Measurements from ENCODE around the gene TYMS.
"Not testable (repeated sequence)": the region's sequence is repeated elsewhere in the genome, so short reads cannot be mapped to it uniquely, and the experiment has no call there.

TYMS gene

DNA sequence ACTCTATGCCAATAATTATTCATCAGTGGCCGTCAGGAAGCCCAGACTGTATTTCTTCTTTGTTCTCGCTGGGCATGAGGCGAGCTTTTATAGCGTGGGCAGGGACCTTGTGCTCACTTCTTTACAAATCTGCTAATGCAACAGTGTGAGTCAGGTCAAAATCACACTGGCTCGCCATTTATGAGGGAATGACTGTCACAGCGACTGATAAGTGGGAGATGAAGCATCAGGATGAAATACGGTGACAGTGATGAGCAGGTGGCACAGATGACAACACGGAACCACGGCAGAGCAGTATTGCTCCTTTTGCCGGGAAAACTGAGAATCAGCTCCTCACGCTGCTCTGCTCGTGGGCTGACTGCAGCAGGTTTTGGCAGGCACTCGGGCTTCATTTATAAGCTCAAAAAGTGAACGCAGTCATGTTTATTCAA lies 20.5 kb downstream of the TYMS start:
- Histone ChIP-seq H3K4me1 (ENCODE audit: control insufficient read depth, insufficient read depth, low read length) (peaks cover 5% of the 10 kb centered on the region), H3K9me3 (ENCODE audit: control insufficient read depth, low read length) (no peaks in the 10 kb centered on the region), H3K4me3 (ENCODE audit: low read length) (no peak overlapping the region), H3K36me3 (ENCODE audit: control insufficient read depth, insufficient read depth, low read length, severe bottlenecking) (peaks cover 72% of the 10 kb centered on the region), H3K9ac (ENCODE audit: low read length) (no peak overlapping the region), H3K27me3 (replicated peaks; ENCODE audit: control insufficient read depth, insufficient read depth, low read length) (no peaks in the 10 kb centered on the region)
- no peak for DNase-seq (ENCODE audit: low read depth)

DNA sequence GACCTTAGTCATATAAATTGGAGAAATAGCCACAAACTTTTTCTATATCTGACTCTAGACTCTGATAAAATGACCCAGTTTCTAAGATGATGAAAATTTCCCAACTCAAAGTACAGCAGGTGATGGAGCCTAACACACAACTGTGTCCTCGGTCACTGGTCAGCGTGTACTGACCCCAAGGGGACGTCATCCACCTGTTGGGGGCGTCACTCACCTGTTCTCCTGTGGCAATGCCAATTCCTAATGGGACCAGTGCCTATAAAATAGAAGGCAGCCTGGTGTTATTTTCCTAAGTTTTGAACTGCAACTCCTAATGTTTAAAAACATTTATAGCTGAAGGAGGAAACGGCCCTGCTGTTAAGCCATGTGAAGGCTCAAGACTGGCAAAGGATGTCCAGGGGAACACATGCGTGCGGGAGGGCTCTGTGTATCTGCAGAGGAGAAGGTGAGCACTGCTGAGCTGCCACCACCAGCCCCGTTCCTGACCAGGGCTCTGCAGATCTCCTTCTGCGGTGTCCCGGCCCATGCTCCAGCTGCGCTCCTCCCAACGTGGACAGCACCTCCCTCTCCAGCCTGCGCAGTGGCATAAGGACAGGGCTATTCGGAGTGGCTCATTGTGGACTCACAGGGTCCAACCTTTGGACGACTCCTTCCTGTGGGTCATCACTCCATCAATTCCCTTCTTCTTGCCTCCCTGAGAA lies 21.2 kb downstream of the TYMS start:
- H3K9me3 ChIP-seq (ENCODE audit: control insufficient read depth, low read length): no peaks in the 10 kb centered on the region
- H3K9ac ChIP-seq (ENCODE audit: low read length): no peak overlapping the region
- no peaks in the 10 kb centered on the region for H3K27me3 ChIP-seq (replicated peaks; ENCODE audit: control insufficient read depth, insufficient read depth, low read length)
- H3K4me1 ChIP-seq (ENCODE audit: control insufficient read depth, insufficient read depth, low read length): peaks cover 5% of the 10 kb centered on the region
- peaks cover 72% of the 10 kb centered on the region for H3K36me3 ChIP-seq (ENCODE audit: control insufficient read depth, insufficient read depth, low read length, severe bottlenecking)
- no peak for DNase-seq (ENCODE audit: low read depth)
- H3K4me3 ChIP-seq (ENCODE audit: low read length): no peak overlapping the region

DNA sequence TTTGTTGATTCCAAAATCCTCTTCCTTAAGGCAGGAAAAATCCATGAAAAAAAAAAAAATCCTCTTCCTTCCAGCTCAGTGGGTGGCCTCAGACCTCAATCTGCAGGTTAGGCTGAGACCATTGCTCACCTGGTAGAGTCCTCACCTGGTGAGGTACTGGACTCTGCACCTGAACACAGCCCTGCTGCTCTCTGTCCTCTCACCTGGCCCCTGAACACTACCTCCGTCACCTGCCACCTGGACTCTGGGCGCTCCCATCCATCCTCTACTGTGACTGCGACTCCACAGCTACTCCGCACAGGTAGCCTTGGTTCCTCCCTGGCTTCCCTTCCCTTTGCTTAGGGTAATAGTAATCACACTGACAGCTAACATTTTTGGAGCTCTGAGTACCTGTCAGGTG lies 22.1 kb downstream of the TYMS start:
- H3K36me3 ChIP-seq (ENCODE audit: control insufficient read depth, insufficient read depth, low read length, severe bottlenecking): peaks cover 67% of the 10 kb centered on the region
- no peak for DNase-seq (ENCODE audit: low read depth)
- no peaks in the 10 kb centered on the region for H3K4me1 ChIP-seq (ENCODE audit: control insufficient read depth, insufficient read depth, low read length)
- H3K9ac ChIP-seq (ENCODE audit: low read length): no peak overlapping the region
- H3K4me3 ChIP-seq (ENCODE audit: low read length): no peak overlapping the region
- no peaks in the 10 kb centered on the region for H3K9me3 ChIP-seq (ENCODE audit: control insufficient read depth, low read length)
- H3K27me3 ChIP-seq (replicated peaks; ENCODE audit: control insufficient read depth, insufficient read depth, low read length): no peaks in the 10 kb centered on the region

DNA sequence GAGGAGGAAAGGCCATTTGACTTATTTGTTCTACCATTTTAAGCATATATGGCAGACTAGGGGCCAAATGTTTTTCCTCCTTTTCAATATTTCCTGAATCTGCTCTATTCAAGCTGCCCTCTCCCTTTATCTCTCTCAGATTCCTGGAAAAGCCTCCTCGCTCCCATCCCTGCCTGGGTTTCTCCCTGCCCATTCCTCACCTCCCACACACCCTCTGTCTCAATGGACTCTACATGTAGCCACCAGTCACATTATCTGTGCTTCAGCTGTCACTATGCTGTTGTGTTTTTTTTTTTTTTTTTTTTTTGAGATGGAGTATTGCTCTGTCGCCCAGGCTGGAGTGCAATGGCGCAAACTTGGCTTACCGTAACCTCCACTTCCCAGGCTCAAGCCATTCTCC lies 22.9 kb downstream of the TYMS start:
- Histone ChIP-seq H3K27me3 (replicated peaks; ENCODE audit: control insufficient read depth, insufficient read depth, low read length) (no peaks in the 10 kb centered on the region), H3K9me3 (ENCODE audit: control insufficient read depth, low read length) (no peaks in the 10 kb centered on the region), H3K36me3 (ENCODE audit: control insufficient read depth, insufficient read depth, low read length, severe bottlenecking) (peaks cover 63% of the 10 kb centered on the region), H3K9ac (ENCODE audit: low read length) (no peak overlapping the region), H3K4me3 (ENCODE audit: low read length) (no peak overlapping the region), H3K4me1 (ENCODE audit: control insufficient read depth, insufficient read depth, low read length) (no peaks in the 10 kb centered on the region)
- no peak for DNase-seq (ENCODE audit: low read depth)

DNA sequence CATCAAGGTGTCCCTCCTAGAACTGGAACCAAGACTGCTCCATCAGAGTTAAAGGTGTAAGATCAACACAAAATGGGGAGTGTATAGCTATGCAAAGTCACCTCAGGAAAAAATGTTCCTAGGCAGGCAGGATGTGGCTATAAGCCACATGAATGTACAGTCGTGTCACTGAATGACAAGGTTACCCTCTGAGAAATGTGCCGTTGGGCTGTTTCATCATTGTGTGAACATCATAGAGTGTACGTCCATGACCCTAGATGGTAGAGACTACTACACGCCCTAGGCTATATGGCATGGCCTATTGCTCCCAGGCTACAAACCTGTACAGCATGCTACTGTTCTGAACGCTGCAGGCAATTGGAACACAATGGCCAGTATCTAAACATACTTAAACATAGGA lies 24.5 kb downstream of the TYMS start:
- H3K9ac ChIP-seq (ENCODE audit: low read length): no peak overlapping the region
- H3K9me3 ChIP-seq (ENCODE audit: control insufficient read depth, low read length): no peaks in the 10 kb centered on the region
- H3K4me3 ChIP-seq (ENCODE audit: low read length): no peak overlapping the region
- peaks cover 60% of the 10 kb centered on the region for H3K36me3 ChIP-seq (ENCODE audit: control insufficient read depth, insufficient read depth, low read length, severe bottlenecking)
- DNase-seq (ENCODE audit: low read depth): no peak
- H3K27me3 ChIP-seq (replicated peaks; ENCODE audit: control insufficient read depth, insufficient read depth, low read length): no peaks in the 10 kb centered on the region
- H3K4me1 ChIP-seq (ENCODE audit: control insufficient read depth, insufficient read depth, low read length): no peaks in the 10 kb centered on the region

DNA sequence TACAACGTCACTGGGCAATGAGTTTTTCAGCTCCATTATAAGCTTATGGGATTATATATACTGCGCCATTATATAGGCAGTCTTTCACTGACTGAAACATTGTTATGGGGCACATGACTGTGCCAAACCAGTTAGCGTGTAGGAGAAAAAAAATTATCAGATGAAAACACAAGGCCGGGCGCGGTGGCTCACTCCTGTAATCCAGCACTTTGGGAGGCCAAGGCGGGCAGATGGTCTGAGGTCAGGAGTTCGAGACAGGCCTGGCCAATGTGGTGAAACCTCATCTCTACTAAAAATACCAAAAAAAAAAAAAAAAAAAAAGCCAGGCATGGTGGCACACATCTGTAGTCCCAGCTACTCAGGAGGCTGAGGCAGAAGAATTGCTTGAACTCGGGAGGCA lies 25.0 kb downstream of the TYMS start:
- not testable (repeated sequence) for H3K4me1 ChIP-seq (ENCODE audit: control insufficient read depth, insufficient read depth, low read length); H3K4me3 ChIP-seq (ENCODE audit: low read length); H3K9me3 ChIP-seq (ENCODE audit: control insufficient read depth, low read length); H3K27me3 ChIP-seq (replicated peaks; ENCODE audit: control insufficient read depth, insufficient read depth, low read length); DNase-seq (ENCODE audit: low read depth); H3K9ac ChIP-seq (ENCODE audit: low read length)
- H3K36me3 ChIP-seq (ENCODE audit: control insufficient read depth, insufficient read depth, low read length, severe bottlenecking): peaks cover 60% of the 10 kb centered on the region

DNA sequence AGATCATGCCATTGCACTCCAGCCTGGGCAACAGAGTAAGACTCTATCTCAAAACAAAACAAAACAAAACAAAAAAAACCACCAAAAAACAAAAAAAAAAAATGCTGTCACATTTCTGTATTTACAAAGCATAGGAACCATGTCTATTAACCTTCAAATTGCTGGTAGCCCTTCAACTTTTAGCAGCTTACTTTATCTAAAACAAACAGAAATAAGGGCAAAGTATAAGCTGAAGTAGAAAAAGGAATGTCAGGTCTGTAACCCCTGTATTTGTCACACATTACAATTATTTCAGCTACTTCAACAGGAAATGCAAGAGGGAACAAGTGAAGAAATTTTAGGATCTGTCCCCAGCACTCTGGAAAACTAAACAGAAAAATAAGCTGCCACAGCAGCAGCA lies 25.4 kb downstream of the TYMS start:
- no peaks in the 10 kb centered on the region for H3K9me3 ChIP-seq (ENCODE audit: control insufficient read depth, low read length)
- DNase-seq (ENCODE audit: low read depth): no peak
- H3K9ac ChIP-seq (ENCODE audit: low read length): no peak overlapping the region
- peaks cover 59% of the 10 kb centered on the region for H3K36me3 ChIP-seq (ENCODE audit: control insufficient read depth, insufficient read depth, low read length, severe bottlenecking)
- no peaks in the 10 kb centered on the region for H3K27me3 ChIP-seq (replicated peaks; ENCODE audit: control insufficient read depth, insufficient read depth, low read length)
- H3K4me3 ChIP-seq (ENCODE audit: low read length): no peak overlapping the region
- H3K4me1 ChIP-seq (ENCODE audit: control insufficient read depth, insufficient read depth, low read length): no peaks in the 10 kb centered on the region

DNA sequence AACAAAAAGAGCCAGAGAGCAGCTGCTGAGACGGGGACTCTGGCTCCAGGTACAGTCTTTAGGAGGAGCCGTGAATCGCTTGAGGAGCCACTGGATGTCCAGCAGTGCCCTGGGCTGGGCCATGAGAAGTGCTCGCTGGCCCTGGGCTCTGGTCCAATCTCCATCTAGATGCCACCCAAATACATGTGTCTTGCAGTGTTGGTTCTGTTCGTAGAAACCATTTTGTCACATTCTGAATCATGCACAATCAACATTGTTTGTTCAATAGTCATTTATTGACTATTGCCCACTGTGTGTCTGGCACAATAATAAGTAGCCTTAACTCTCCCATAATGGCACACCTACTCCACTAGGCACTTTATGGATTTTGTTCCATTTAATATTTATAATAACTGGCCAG lies 26.1 kb downstream of the TYMS start:
- no peak overlapping the region for H3K9ac ChIP-seq (ENCODE audit: low read length)
- no peaks in the 10 kb centered on the region for H3K27me3 ChIP-seq (replicated peaks; ENCODE audit: control insufficient read depth, insufficient read depth, low read length)
- H3K36me3 ChIP-seq (ENCODE audit: control insufficient read depth, insufficient read depth, low read length, severe bottlenecking): peaks cover 52% of the 10 kb centered on the region
- DNase-seq (ENCODE audit: low read depth): no peak
- no peaks in the 10 kb centered on the region for H3K4me1 ChIP-seq (ENCODE audit: control insufficient read depth, insufficient read depth, low read length)
- no peaks in the 10 kb centered on the region for H3K9me3 ChIP-seq (ENCODE audit: control insufficient read depth, low read length)
- H3K4me3 ChIP-seq (ENCODE audit: low read length): no peak overlapping the region

DNA sequence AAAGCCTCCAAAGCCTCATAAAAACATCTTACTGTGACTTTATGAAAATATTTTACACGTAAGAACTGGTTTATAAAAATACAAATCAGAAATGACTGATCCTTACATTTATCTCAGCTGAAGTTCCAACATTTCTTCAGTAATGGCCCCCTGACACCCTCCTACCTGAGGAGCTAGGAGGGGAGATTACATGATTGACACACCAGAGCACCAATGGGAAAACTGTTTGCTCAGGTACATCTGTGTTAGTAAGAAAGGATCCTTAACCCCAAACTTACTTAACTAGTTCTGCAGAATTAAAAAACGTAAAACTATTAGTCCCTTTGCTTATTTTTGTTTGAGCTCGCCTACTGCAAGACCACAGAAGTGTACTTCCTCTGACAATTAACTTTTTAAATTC lies 28.0 kb downstream of the TYMS start:
- no peaks in the 10 kb centered on the region for H3K9me3 ChIP-seq (ENCODE audit: control insufficient read depth, low read length)
- no peak overlapping the region for H3K9ac ChIP-seq (ENCODE audit: low read length)
- H3K36me3 ChIP-seq (ENCODE audit: control insufficient read depth, insufficient read depth, low read length, severe bottlenecking): peaks cover 53% of the 10 kb centered on the region
- H3K4me3 ChIP-seq (ENCODE audit: low read length): no peak overlapping the region
- no peaks in the 10 kb centered on the region for H3K4me1 ChIP-seq (ENCODE audit: control insufficient read depth, insufficient read depth, low read length)
- no peaks in the 10 kb centered on the region for H3K27me3 ChIP-seq (replicated peaks; ENCODE audit: control insufficient read depth, insufficient read depth, low read length)
- no peak for DNase-seq (ENCODE audit: low read depth)

DNA sequence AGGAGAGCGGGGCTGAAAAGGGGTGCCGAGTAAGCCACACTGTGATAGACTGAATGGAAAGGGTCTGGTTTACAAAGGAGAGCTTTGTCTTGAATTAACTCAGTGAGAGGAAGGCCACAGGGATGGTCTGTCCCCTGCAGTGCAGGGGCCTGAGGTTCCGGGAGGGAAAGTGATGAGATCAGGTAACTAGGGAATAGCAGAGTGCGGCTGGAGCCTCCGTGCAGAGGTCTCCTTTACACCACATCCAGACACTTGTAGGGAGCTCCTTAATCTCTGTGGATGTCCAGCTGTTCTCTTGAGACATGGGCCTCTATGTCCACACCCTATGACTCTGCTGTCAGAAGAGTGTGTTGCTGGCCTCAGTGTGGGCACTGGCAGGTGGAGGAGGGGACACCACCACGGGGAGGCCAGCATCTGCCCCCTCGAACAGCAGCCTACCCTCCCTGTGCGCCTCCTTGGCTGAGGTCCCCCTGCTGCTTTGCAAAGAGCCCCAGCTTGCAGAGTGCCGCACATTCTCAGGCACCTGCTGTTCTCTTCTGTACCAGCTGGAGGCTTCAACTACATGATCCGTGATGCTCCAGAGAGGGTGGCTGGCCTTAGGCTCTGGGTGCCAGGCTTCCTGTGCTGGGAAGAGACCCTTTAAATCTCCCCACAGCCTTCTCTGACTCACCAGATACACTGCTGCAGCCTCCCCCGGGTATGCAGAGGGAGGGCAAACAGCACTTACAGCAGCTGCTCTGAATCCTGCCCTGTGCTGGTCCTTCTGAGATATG lies 29.1 kb downstream of the TYMS start:
- Histone ChIP-seq H3K27me3 (replicated peaks; ENCODE audit: control insufficient read depth, insufficient read depth, low read length) (no peaks in the 10 kb centered on the region), H3K4me3 (ENCODE audit: low read length) (no peak overlapping the region), H3K9ac (ENCODE audit: low read length) (no peak overlapping the region), H3K9me3 (ENCODE audit: control insufficient read depth, low read length) (no peaks in the 10 kb centered on the region), H3K4me1 (ENCODE audit: control insufficient read depth, insufficient read depth, low read length) (no peaks in the 10 kb centered on the region), H3K36me3 (ENCODE audit: control insufficient read depth, insufficient read depth, low read length, severe bottlenecking) (peaks cover 52% of the 10 kb centered on the region)
- DNase-seq (ENCODE audit: low read depth): no peak

DNA sequence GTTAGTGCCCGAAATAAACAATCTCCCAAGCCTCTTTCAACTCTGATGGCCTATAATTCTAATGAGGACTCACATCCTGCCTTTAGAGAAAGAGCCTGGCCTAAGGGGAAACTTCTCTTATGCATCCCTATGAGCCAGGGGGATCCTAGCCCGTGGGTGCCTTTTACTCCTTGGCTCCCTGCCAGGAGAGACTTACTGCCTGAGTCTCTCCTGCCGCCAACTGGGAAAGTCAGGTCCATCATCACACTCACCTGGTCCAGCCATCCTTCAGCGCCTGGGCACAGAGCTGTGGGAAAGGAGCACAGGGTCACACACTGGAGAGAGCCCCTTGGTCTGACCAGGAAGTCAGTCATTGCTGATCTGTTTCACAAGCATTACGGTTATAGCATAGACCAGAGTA lies 30.9 kb downstream of the TYMS start:
- no peak for DNase-seq (ENCODE audit: low read depth)
- Histone ChIP-seq H3K4me1 (ENCODE audit: control insufficient read depth, insufficient read depth, low read length) (no peaks in the 10 kb centered on the region), H3K9ac (ENCODE audit: low read length) (no peak overlapping the region), H3K36me3 (ENCODE audit: control insufficient read depth, insufficient read depth, low read length, severe bottlenecking) (peaks cover 53% of the 10 kb centered on the region), H3K4me3 (ENCODE audit: low read length) (no peak overlapping the region), H3K9me3 (ENCODE audit: control insufficient read depth, low read length) (no peaks in the 10 kb centered on the region), H3K27me3 (replicated peaks; ENCODE audit: control insufficient read depth, insufficient read depth, low read length) (no peaks in the 10 kb centered on the region)

Measured in adipocyte (in vitro differentiated cells).